ENCODE measurements around the gene PLXNB2. TPM values are rescaled to one million over a fixed set of nuclear protein-coding genes. Genes with fewer than 3 reads are reported as not detected.

Gene PLXNB2
- total RNA-seq, 1 donor from 2014 or later: 55.2 TPM

- no peak for DNase-seq (ENCODE audit: low read depth in 2 of 2)
These were observed 52.3 kb downstream of the PLXNB2 start for GRCh38 chr22:50255099-50255498.

- no peak for DNase-seq (ENCODE audit: low read depth in 2 of 2)
These were observed 53.5 kb downstream of the PLXNB2 start for GRCh38 chr22:50253941-50254340.

- DNase-seq (ENCODE audit: low read depth in 2 of 2): no peak
These were observed 54.2 kb downstream of the PLXNB2 start for GRCh38 chr22:50253046-50253915.

- peak; percentile 74 to 78 for DNase-seq (ENCODE audit: low read depth in 2 of 2)
These were observed 55.1 kb downstream of the PLXNB2 start for GRCh38 chr22:50252082-50253045.

- DNase-seq (ENCODE audit: low read depth in 2 of 2): no peak
These were observed 55.9 kb downstream of the PLXNB2 start for GRCh38 chr22:50251477-50252081.

GRCh38 chr22:50250555-50251476 lies 56.6 kb downstream of the PLXNB2 start, which contains the start of gene HDAC10:
Gene HDAC10 (minus strand): TSS chr22:50251265. CDS start chr22:50251032, 233 bp downstream.
- DNase-seq (ENCODE audit: low read depth in 2 of 2): peak; percentile 78 to 80

- no peak for DNase-seq (ENCODE audit: low read depth in 2 of 2)
These were observed 57.2 kb downstream of the PLXNB2 start for GRCh38 chr22:50250249-50250554.

- DNase-seq (ENCODE audit: low read depth in 2 of 2): no peak
These were observed 57.9 kb downstream of the PLXNB2 start for GRCh38 chr22:50249341-50250248.

GRCh38 chr22:50248196-50249081 lies 59.0 kb downstream of the PLXNB2 start:
- DNase-seq (ENCODE audit: low read depth in 2 of 2): no peak

- peak; percentile 82 to 91 for DNase-seq (ENCODE audit: low read depth in 2 of 2)
These were observed 59.7 kb downstream of the PLXNB2 start for GRCh38 chr22:50247748-50248147.

- no peak for DNase-seq (ENCODE audit: low read depth in 2 of 2)
These were observed 60.9 kb downstream of the PLXNB2 start for GRCh38 chr22:50246242-50247175.

- no peak for DNase-seq (ENCODE audit: low read depth in 2 of 2)
These were observed 62.0 kb downstream of the PLXNB2 start for GRCh38 chr22:50245214-50246072.

GRCh38 chr22:50244420-50245213 lies 62.8 kb downstream of the PLXNB2 start, which contains the start of gene TUBGCP6:
Gene TUBGCP6 (minus strand): TSS chr22:50245023. CDS start chr22:50244459, 564 bp downstream.
- peak; percentile 94 to 97 for DNase-seq (ENCODE audit: low read depth in 2 of 2)

- DNase-seq (ENCODE audit: low read depth in 2 of 2): peak in 1 of 2 donors; percentile 38
These were observed 63.6 kb downstream of the PLXNB2 start for GRCh38 chr22:50243685-50244419.

Data from lung microvascular endothelial cell (primary cell).